Mucosa of rectum (tissue), 2 donors: ENCODE data around the gene TRIM59.
A peak's percentile ranks its signal among the peaks of the same experiment; 100 is the strongest.

Experiments used
- H3K27ac ChIP-seq, 2 donors: one replicate each; pipeline ENCODE4 v1.7.0; 2013; ENCODE audit warnings: inconsistent platforms in 2 of 2, low read depth in 2 of 2, low read length in 2 of 2
- H3K27me3 ChIP-seq, 2 donors: one replicate each; pipeline ENCODE4 v1.7.0; 2013; ENCODE audit warnings: low read length in 2 of 2; ENCODE audit not compliant: control insufficient read depth in 2 of 2, insufficient read depth in 2 of 2
- H3K36me3 ChIP-seq, 2 donors: one replicate each; pipeline ENCODE4 v1.7.0; 2013; ENCODE audit warnings: low read length in 2 of 2; ENCODE audit not compliant: control insufficient read depth in 2 of 2, insufficient read depth in 2 of 2
- H3K4me1 ChIP-seq, 2 donors: one replicate each; pipeline ENCODE4 v1.7.0; 2013; ENCODE audit warnings: low read length in 2 of 2, mild to moderate bottlenecking in 1 of 2; ENCODE audit not compliant: control insufficient read depth in 2 of 2, insufficient read depth in 2 of 2
- H3K4me3 ChIP-seq, 2 donors: one replicate each; pipeline ENCODE4 v1.7.0; 2013; ENCODE audit warnings: low read length in 2 of 2
- H3K9ac ChIP-seq, 2 donors: one replicate each; pipeline ENCODE4 v1.7.0; 2013; ENCODE audit warnings: low read length in 2 of 2, low read depth in 1 of 2, mild to moderate bottlenecking in 1 of 2
- H3K9me3 ChIP-seq, 2 donors: one replicate each; pipeline ENCODE4 v1.7.0; 2013; ENCODE audit warnings: low read length in 2 of 2; ENCODE audit not compliant: control insufficient read depth in 2 of 2
- donor health status: healthy.
- donor health status: Normal muscosa, but diverticular disease.

Gene TRIM59, protein sequence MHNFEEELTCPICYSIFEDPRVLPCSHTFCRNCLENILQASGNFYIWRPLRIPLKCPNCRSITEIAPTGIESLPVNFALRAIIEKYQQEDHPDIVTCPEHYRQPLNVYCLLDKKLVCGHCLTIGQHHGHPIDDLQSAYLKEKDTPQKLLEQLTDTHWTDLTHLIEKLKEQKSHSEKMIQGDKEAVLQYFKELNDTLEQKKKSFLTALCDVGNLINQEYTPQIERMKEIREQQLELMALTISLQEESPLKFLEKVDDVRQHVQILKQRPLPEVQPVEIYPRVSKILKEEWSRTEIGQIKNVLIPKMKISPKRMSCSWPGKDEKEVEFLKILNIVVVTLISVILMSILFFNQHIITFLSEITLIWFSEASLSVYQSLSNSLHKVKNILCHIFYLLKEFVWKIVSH

DNA sequence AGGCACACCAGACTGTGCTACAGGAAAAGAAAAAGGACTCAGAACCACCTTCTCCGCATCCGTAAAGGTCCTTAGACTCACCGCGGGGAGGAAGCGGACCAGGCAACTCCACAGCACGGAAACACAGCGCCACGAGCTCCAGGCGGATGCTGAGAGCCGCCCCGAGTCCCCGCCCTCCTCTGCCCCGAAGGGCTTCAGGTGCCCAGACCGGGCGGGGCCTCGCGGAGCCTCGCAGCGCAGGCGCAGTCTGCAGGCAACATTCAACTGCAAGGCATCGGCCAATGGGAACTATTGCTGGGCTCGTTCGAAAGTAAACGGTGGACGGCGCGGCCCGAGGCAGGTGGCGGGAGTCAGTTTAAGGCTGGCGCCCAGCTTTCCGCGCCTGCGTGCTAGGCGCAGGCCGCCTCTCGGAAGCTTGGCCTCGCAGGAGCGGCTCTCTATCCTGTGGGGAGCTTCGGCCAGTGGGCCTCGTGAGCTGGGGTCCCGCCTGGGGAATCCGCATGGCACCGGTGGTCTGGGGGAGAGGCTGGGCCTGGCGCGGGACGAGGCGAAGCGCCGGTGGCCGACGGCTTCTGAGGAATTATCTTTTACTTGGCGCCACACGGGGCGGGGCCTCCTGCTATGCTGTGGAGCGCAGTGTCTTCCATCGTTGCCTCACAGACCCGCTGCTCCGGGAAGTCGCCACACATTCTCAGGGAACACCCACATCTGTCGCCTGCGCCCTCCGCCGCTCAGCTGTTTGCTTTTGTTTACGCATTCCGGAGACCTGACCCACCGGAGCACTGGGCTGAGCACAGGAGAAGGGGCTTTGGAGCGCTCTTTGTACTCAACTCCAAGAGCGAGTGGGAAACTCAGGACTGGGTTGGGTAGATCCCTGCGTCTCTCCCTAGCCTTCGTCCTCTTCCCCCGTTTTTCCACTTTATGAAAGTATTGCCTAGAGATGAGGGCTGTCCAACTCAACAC, at the start of gene TRIM59:
Gene TRIM59 (minus strand): TSS at position 151 of the 963 bp plus-strand sequence. CDS start 10,603 bp downstream, outside the sequence.
- H3K9ac ChIP-seq = peak within 1 kb of the TSS; percentile 78 to 84
- H3K27ac ChIP-seq = peak within 1 kb of the TSS; percentile 79 to 89
- no peaks in the 10 kb centered on the region for H3K36me3 ChIP-seq
- peaks cover 0 to 2% of the 10 kb centered on the region in 2 donors for H3K27me3 ChIP-seq
- H3K4me1 ChIP-seq = peaks cover 0 to 4% of the 10 kb centered on the region in 2 donors
- H3K4me3 ChIP-seq = peak within 1 kb of the TSS; percentile 84 to 93
- H3K9me3 ChIP-seq = no peaks in the 10 kb centered on the region

DNA sequence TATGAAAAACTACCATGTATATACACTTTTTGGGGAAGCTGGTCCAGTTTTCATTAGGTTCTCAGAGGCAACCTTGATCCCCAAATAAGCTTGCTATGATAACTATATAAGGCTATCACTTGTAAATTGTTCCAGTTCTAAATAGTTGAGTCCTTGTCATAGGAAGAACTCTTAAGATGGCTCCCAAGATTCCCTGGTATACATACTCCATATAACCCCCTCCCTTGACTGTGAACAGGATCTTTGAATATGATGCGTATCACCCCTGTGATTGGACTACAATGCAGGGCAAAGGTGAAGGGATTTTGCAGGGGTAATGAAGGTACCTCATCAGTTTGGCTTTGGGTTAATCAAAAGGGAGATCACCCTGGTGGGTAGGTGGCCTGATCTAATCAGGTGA, 48.6 kb upstream of the TRIM59 start:
- Histone ChIP-seq H3K27me3 (no peaks in the 10 kb centered on the region), H3K9ac (no peak overlapping the region), H3K9me3 (no peaks in the 10 kb centered on the region), H3K4me1 (no peaks in the 10 kb centered on the region), H3K4me3 (no peak overlapping the region), H3K36me3 (peaks cover 13 to 26% of the 10 kb centered on the region in 2 donors), H3K27ac (no peak overlapping the region)

DNA sequence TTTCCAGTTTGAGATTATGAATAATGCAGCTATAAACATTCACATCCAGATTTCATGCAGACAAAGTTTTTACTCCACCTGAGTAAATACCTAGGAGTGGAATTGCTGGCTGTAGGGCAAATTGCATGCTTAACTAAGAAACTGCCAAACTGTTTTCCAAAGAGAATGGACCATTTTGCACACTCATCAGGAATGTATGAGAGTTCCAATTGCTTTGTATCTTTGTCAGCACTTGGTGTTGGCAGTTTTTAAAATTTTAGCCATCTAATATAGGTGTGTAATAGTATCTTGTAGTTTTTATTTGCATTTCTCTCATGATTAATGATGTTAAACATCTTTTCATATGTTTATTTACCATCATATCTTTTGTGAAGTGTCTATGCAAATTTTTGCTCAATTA, 40.6 kb upstream of the TRIM59 start:
- H3K4me1 ChIP-seq = no peaks in the 10 kb centered on the region

DNA sequence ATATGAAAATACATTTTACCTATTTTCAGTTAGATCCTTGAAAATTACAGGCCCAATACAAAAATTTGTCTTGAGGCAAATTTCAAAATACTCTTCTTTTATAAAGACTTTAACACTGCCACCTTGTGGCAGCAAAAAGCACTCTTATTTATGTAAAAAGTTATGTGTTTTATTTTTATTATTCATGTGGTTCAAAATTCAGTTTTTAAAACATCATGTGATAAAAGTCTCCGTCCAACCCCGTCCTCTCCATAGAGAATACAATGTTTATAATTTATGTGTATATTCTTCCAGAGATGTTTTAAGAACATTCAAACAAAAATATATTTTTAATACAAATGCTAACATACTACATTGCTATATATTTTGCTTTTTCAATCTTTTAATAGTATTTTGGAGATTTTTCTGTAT, 36.9 kb upstream of the TRIM59 start:
- H3K27ac ChIP-seq = no peak overlapping the region
- no peaks in the 10 kb centered on the region for H3K9me3 ChIP-seq
- no peaks in the 10 kb centered on the region for H3K4me1 ChIP-seq
- no peak overlapping the region for H3K9ac ChIP-seq
- H3K27me3 ChIP-seq = no peaks in the 10 kb centered on the region
- H3K4me3 ChIP-seq = no peak overlapping the region
- H3K36me3 ChIP-seq = no peaks in the 10 kb centered on the region

More for the DNA sequence above, 40.6 kb upstream of the TRIM59 start:
- H3K27ac ChIP-seq = no peak overlapping the region
- no peak overlapping the region for H3K9ac ChIP-seq
- no peaks in the 10 kb centered on the region for H3K27me3 ChIP-seq
- no peaks in the 10 kb centered on the region for H3K9me3 ChIP-seq
- H3K36me3 ChIP-seq = no peaks in the 10 kb centered on the region
- no peak overlapping the region for H3K4me3 ChIP-seq

DNA sequence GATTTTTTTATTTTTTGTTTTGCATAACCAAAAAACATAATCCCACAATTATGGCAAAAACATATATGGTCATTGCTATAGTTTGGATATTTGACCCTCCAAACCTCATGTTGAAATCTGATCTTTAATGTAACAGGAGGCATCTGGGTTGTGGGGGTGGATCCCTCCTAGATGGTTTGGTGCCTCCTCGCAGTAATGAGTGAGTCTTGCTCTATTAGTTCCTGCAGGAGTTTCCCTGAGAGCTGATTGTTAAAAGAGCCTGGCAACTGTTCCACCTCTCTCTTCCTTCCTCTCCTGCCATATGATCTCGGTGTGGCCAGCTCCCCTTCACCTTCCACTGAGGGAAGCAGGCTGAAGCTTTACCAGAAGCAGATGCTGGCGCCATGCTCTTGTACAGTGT, 33.2 kb upstream of the TRIM59 start:
- Histone ChIP-seq H3K9me3 (no peaks in the 10 kb centered on the region), H3K4me3 (no peak overlapping the region), H3K27me3 (no peaks in the 10 kb centered on the region), H3K4me1 (no peaks in the 10 kb centered on the region), H3K9ac (no peak overlapping the region), H3K36me3 (no peaks in the 10 kb centered on the region), H3K27ac (no peak overlapping the region)

DNA sequence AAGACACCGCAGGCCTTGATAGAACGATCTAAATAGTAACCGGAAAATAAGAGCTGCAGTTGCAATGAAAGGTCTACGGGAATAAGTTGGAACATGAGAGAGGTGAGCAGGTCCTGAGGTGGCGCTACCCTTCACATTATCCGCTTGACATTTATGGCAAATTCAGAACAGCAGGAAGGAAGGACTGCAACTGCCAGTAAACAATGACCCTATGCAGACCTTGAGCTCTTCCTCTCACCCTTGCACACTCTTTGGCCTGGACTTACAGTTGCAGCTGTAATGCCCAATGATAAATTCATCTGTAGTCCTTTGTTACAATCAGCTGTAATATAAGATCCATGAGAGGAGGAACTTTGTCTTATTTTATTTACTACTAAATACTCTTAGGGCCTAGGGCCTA, 32.3 kb upstream of the TRIM59 start:
- H3K9me3 ChIP-seq = no peaks in the 10 kb centered on the region
- H3K4me3 ChIP-seq = no peak overlapping the region
- no peaks in the 10 kb centered on the region for H3K36me3 ChIP-seq
- no peak overlapping the region for H3K9ac ChIP-seq
- no peak overlapping the region for H3K27ac ChIP-seq
- H3K4me1 ChIP-seq = no peaks in the 10 kb centered on the region
- H3K27me3 ChIP-seq = no peaks in the 10 kb centered on the region

DNA sequence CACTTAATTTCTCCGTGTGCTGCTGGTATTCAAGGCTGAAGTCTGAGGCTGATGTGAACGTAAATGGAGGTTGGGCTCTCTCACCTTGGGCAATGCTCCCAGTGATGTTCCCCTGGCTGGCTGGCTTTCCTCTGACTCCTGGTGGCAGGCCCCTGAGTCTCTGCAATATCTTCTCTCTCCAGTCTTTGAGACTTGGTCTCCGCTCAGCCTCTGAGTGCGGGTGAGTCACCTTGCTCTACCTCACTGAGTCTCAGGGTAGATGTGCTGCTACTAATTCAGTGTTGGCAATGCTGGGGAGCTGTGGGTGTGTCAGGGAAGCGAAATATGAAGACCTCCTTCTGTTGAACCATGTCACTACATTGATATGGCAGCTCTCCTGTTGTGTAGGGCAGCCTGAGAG, 31.3 kb upstream of the TRIM59 start:
- no peak overlapping the region for H3K27ac ChIP-seq
- no peaks in the 10 kb centered on the region for H3K9me3 ChIP-seq
- no peak overlapping the region for H3K4me3 ChIP-seq
- no peaks in the 10 kb centered on the region for H3K36me3 ChIP-seq
- no peak overlapping the region for H3K9ac ChIP-seq
- no peaks in the 10 kb centered on the region for H3K27me3 ChIP-seq
- H3K4me1 ChIP-seq = no peaks in the 10 kb centered on the region

DNA sequence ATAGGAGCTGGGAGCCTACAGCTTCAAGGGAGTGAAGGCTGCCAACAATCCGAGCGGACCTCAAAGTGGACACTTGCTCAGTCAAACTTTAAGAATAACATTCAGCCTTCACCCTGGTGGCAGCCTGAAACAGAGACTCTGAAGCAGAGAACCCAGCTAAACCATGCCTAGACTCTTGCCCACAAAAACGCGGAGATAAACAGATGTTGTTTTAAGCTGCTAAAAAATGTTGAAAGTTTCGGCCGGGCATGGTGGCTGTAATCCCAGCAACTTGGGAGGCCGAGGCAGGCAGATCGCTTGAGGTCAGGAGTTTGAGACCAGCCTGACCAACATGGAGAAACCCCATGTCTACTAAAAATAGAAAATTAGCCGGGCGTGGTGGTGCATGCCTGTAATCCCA, 29.8 kb upstream of the TRIM59 start:
- Histone ChIP-seq H3K9ac (no peak overlapping the region), H3K4me1 (no peaks in the 10 kb centered on the region), H3K4me3 (no peak overlapping the region), H3K9me3 (no peaks in the 10 kb centered on the region), H3K27ac (no peak overlapping the region), H3K36me3 (no peaks in the 10 kb centered on the region), H3K27me3 (no peaks in the 10 kb centered on the region)

DNA sequence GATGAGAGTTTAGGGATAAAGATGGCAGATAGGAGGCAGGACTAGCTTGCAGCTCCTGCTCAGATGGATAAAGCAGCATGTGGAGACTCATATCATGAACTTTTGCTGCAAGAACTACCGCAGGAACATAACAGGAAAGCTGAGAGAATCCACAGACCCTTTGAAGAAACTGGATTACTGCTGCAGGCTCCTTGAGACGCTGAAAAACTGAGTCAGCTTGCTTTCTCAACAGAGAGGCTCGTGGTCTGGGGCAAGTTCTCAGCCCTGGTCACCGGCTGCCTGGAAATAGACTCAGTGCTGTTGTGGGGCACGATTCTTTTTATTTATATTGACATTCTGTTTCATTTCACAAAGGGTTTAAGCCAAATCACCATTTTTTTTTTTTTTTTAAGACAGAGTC, 28.8 kb upstream of the TRIM59 start:
- Histone ChIP-seq H3K27me3 (no peaks in the 10 kb centered on the region), H3K9ac (no peak overlapping the region), H3K9me3 (no peaks in the 10 kb centered on the region), H3K4me3 (no peak overlapping the region), H3K27ac (no peak overlapping the region), H3K4me1 (no peaks in the 10 kb centered on the region), H3K36me3 (no peaks in the 10 kb centered on the region)

DNA sequence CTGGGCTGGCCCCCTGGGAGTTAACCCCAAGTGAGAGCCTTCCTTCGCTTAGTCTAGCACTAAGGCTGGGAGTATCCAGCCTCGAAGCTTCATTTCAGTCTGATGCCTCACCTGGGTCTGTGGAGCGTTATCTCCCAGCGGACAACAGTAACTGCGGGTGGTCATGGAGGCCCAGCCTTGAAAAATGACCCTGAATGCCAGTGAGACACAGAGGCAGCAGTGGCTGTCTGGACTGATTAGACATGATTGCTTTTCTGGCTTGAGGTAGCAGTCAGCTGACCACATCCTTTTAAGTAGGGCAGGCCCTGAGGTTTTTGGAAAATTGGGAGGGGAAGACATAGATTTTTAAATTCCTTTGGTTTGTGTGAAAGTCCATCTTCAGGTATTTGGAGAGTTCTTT, 28.2 kb upstream of the TRIM59 start:
- Histone ChIP-seq H3K4me3 (no peak overlapping the region), H3K4me1 (no peaks in the 10 kb centered on the region), H3K36me3 (no peaks in the 10 kb centered on the region), H3K27ac (no peak overlapping the region), H3K9me3 (no peaks in the 10 kb centered on the region), H3K27me3 (no peaks in the 10 kb centered on the region), H3K9ac (no peak overlapping the region)
